ENCODE measurements around the gene SPAAR.
A peak's percentile ranks its signal among the peaks of the same experiment; 100 is the strongest.

The SPAAR gene

GRCh38 chr9:35935755-35936509 is 26.6 kb downstream of the SPAAR start:
- H3K36me3 ChIP-seq (ENCODE audit: insufficient read depth, low read length), result no peaks in the 10 kb centered on the region
- no peaks in the 10 kb centered on the region for H3K27me3 ChIP-seq (ENCODE audit: insufficient read depth, low read length)
- H3K9me3 ChIP-seq (ENCODE audit: low read length), result no peaks in the 10 kb centered on the region
- H3K4me3 ChIP-seq (ENCODE audit: low read length), result no peak overlapping the region
- H3K4me1 ChIP-seq (ENCODE audit: insufficient read depth, low read length), result peaks cover 6% of the 10 kb centered on the region
- H2AFZ ChIP-seq (ENCODE audit: low read depth, low read length), result no peak overlapping the region

- H3K4me3 ChIP-seq (ENCODE audit: low read length), result no peak overlapping the region
- no peaks in the 10 kb centered on the region for H3K9me3 ChIP-seq (ENCODE audit: low read length)
- peaks cover 2% of the 10 kb centered on the region for H3K27me3 ChIP-seq (ENCODE audit: insufficient read depth, low read length)
- H3K4me1 ChIP-seq (ENCODE audit: insufficient read depth, low read length), result peaks cover 6% of the 10 kb centered on the region
- no peak overlapping the region for H2AFZ ChIP-seq (ENCODE audit: low read depth, low read length)
- no peaks in the 10 kb centered on the region for H3K36me3 ChIP-seq (ENCODE audit: insufficient read depth, low read length)
These were observed 27.9 kb downstream of the SPAAR start for GRCh38 chr9:35937227-35937626.

- Histone ChIP-seq H3K36me3 (ENCODE audit: insufficient read depth, low read length) (no peaks in the 10 kb centered on the region), H2AFZ (ENCODE audit: low read depth, low read length) (no peak overlapping the region), H3K9me3 (ENCODE audit: low read length) (no peaks in the 10 kb centered on the region), H3K4me1 (ENCODE audit: insufficient read depth, low read length) (peaks cover 6% of the 10 kb centered on the region), H3K4me3 (ENCODE audit: low read length) (no peak overlapping the region), H3K27me3 (ENCODE audit: insufficient read depth, low read length) (peaks cover 6% of the 10 kb centered on the region)
These were observed 29.4 kb downstream of the SPAAR start for GRCh38 chr9:35938474-35939356.

- Histone ChIP-seq H3K9me3 (ENCODE audit: low read length) (no peaks in the 10 kb centered on the region), H3K27me3 (ENCODE audit: insufficient read depth, low read length) (peaks cover 6% of the 10 kb centered on the region), H3K4me1 (ENCODE audit: insufficient read depth, low read length) (peaks cover 6% of the 10 kb centered on the region), H3K4me3 (ENCODE audit: low read length) (no peak overlapping the region), H3K36me3 (ENCODE audit: insufficient read depth, low read length) (no peaks in the 10 kb centered on the region), H2AFZ (ENCODE audit: low read depth, low read length) (no peak overlapping the region)
These were observed 30.5 kb downstream of the SPAAR start for GRCh38 chr9:35939679-35940250.

- peaks cover 6% of the 10 kb centered on the region for H3K27me3 ChIP-seq (ENCODE audit: insufficient read depth, low read length)
These were observed 31.4 kb downstream of the SPAAR start for GRCh38 chr9:35940458-35941407.

GRCh38 chr9:35942286-35942685 is 33.0 kb downstream of the SPAAR start:
- Histone ChIP-seq H3K4me3 (ENCODE audit: low read length) (no peak overlapping the region), H3K27me3 (ENCODE audit: insufficient read depth, low read length) (peaks cover 6% of the 10 kb centered on the region)

More at GRCh38 chr9:35940458-35941407, 31.4 kb downstream of the SPAAR start:
- no peaks in the 10 kb centered on the region for H3K9me3 ChIP-seq (ENCODE audit: low read length)
- H3K36me3 ChIP-seq (ENCODE audit: insufficient read depth, low read length), result no peaks in the 10 kb centered on the region
- H3K4me3 ChIP-seq (ENCODE audit: low read length), result no peak overlapping the region
- peaks cover 6% of the 10 kb centered on the region for H3K4me1 ChIP-seq (ENCODE audit: insufficient read depth, low read length)
- no peak overlapping the region for H2AFZ ChIP-seq (ENCODE audit: low read depth, low read length)

GRCh38 chr9:35944173-35944572 is 34.9 kb downstream of the SPAAR start:
- Histone ChIP-seq H3K36me3 (ENCODE audit: insufficient read depth, low read length) (no peaks in the 10 kb centered on the region), H2AFZ (ENCODE audit: low read depth, low read length) (no peak overlapping the region), H3K4me1 (ENCODE audit: insufficient read depth, low read length) (no peaks in the 10 kb centered on the region), H3K4me3 (ENCODE audit: low read length) (no peak overlapping the region), H3K27me3 (ENCODE audit: insufficient read depth, low read length) (peaks cover 12% of the 10 kb centered on the region), H3K9me3 (ENCODE audit: low read length) (no peaks in the 10 kb centered on the region)

More at GRCh38 chr9:35942286-35942685, 33.0 kb downstream of the SPAAR start:
- Histone ChIP-seq H2AFZ (ENCODE audit: low read depth, low read length) (no peak overlapping the region), H3K9me3 (ENCODE audit: low read length) (no peaks in the 10 kb centered on the region), H3K36me3 (ENCODE audit: insufficient read depth, low read length) (no peaks in the 10 kb centered on the region), H3K4me1 (ENCODE audit: insufficient read depth, low read length) (no peaks in the 10 kb centered on the region)

- Histone ChIP-seq H3K4me1 (ENCODE audit: insufficient read depth, low read length) (no peaks in the 10 kb centered on the region), H2AFZ (ENCODE audit: low read depth, low read length) (peak overlapping the region; percentile 11), H3K9me3 (ENCODE audit: low read length) (no peaks in the 10 kb centered on the region), H3K4me3 (ENCODE audit: low read length) (no peak overlapping the region), H3K27me3 (ENCODE audit: insufficient read depth, low read length) (peaks cover 13% of the 10 kb centered on the region), H3K36me3 (ENCODE audit: insufficient read depth, low read length) (no peaks in the 10 kb centered on the region)
These were observed 35.6 kb downstream of the SPAAR start for GRCh38 chr9:35944841-35945240.

- H3K4me3 ChIP-seq (ENCODE audit: low read length), result peak overlapping the region; percentile 34
- H3K9me3 ChIP-seq (ENCODE audit: low read length), result no peaks in the 10 kb centered on the region
- H3K36me3 ChIP-seq (ENCODE audit: insufficient read depth, low read length), result no peaks in the 10 kb centered on the region
- no peaks in the 10 kb centered on the region for H3K4me1 ChIP-seq (ENCODE audit: insufficient read depth, low read length)
- H3K27me3 ChIP-seq (ENCODE audit: insufficient read depth, low read length), result peaks cover 13% of the 10 kb centered on the region
- H2AFZ ChIP-seq (ENCODE audit: low read depth, low read length), result peak overlapping the region; percentile 11
These were observed 36.2 kb downstream of the SPAAR start for GRCh38 chr9:35945341-35946018.

GRCh38 chr9:35948451-35948850 is 39.2 kb downstream of the SPAAR start:
- H3K36me3 ChIP-seq (ENCODE audit: insufficient read depth, low read length), result no peaks in the 10 kb centered on the region
- H3K27me3 ChIP-seq (ENCODE audit: insufficient read depth, low read length), result peaks cover 17% of the 10 kb centered on the region
- H3K4me1 ChIP-seq (ENCODE audit: insufficient read depth, low read length), result no peaks in the 10 kb centered on the region
- H3K4me3 ChIP-seq (ENCODE audit: low read length), result no peak overlapping the region
- no peaks in the 10 kb centered on the region for H3K9me3 ChIP-seq (ENCODE audit: low read length)
- H2AFZ ChIP-seq (ENCODE audit: low read depth, low read length), result no peak overlapping the region

GRCh38 chr9:35948901-35949318 is 39.6 kb downstream of the SPAAR start:
- Histone ChIP-seq H3K4me3 (ENCODE audit: low read length) (no peak overlapping the region), H3K36me3 (ENCODE audit: insufficient read depth, low read length) (no peaks in the 10 kb centered on the region), H2AFZ (ENCODE audit: low read depth, low read length) (no peak overlapping the region), H3K4me1 (ENCODE audit: insufficient read depth, low read length) (no peaks in the 10 kb centered on the region), H3K27me3 (ENCODE audit: insufficient read depth, low read length) (peaks cover 17% of the 10 kb centered on the region), H3K9me3 (ENCODE audit: low read length) (no peaks in the 10 kb centered on the region)

GRCh38 chr9:35951736-35952135 is 42.4 kb downstream of the SPAAR start:
- Histone ChIP-seq H3K36me3 (ENCODE audit: insufficient read depth, low read length) (no peaks in the 10 kb centered on the region), H3K27me3 (ENCODE audit: insufficient read depth, low read length) (peaks cover 17% of the 10 kb centered on the region), H3K4me1 (ENCODE audit: insufficient read depth, low read length) (no peaks in the 10 kb centered on the region), H2AFZ (ENCODE audit: low read depth, low read length) (no peak overlapping the region), H3K9me3 (ENCODE audit: low read length) (no peaks in the 10 kb centered on the region), H3K4me3 (ENCODE audit: low read length) (no peak overlapping the region)
